ENCODE data around the gene LAPTM4A.

The LAPTM4A gene

DNA sequence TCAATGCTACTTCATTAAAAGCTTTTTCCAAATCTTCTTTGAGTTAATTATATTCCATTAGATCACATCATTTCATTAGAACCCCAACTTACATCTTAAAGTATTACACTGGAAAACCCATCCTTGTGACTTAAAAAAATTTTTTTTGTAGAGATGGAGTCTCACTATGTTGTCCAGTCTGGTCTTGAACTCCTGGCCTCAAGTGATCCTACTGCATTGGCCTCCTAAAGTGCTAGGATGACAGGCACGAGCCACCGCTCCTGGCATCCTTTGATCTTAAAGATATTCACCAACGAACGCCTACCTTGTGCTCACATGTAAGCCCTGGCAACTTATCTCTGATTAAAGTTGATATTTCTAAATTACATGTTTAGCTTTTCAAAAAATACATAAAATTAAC is 6.7 kb downstream of the LAPTM4A start:
- TF ChIP-seq NFIC (IDR thresholded peaks at IDR 0.05) (no peak), CEBPB (IDR thresholded peaks at IDR 0.05) (no peak), TCF12 (IDR thresholded peaks at IDR 0.05; ENCODE audit: low read depth) (no peak), EP300 (IDR thresholded peaks at IDR 0.05; ENCODE audit: borderline replicate concordance) (no peak), FOXM1 (IDR thresholded peaks at IDR 0.05; ENCODE audit: borderline replicate concordance, low read depth) (no peak), EGR1 (IDR thresholded peaks at IDR 0.05) (no peak), TEAD4 (IDR thresholded peaks at IDR 0.05) (no peak), RAD21 (IDR thresholded peaks at IDR 0.05; ENCODE audit: low read depth) (no peak), YY1 (IDR thresholded peaks at IDR 0.05; ENCODE audit: low read depth) (no peak), CREB1 (IDR thresholded peaks at IDR 0.05; ENCODE audit: low read depth) (no peak), TAF1 (IDR thresholded peaks at IDR 0.05; ENCODE audit: low read depth) (no peak), ZBTB7A (IDR thresholded peaks at IDR 0.05; ENCODE audit: low read depth) (no peak)
- TF ChIP-seq, protein P1, sequence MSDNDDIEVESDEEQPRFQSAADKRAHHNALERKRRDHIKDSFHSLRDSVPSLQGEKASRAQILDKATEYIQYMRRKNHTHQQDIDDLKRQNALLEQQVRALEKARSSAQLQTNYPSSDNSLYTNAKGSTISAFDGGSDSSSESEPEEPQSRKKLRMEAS (IDR thresholded peaks at IDR 0.05), result no peak
- TF ChIP-seq, protein P2, sequence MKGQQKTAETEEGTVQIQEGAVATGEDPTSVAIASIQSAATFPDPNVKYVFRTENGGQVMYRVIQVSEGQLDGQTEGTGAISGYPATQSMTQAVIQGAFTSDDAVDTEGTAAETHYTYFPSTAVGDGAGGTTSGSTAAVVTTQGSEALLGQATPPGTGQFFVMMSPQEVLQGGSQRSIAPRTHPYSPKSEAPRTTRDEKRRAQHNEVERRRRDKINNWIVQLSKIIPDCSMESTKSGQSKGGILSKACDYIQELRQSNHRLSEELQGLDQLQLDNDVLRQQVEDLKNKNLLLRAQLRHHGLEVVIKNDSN (IDR thresholded peaks at IDR 0.05), result no peak
- TF ChIP-seq, protein P3, sequence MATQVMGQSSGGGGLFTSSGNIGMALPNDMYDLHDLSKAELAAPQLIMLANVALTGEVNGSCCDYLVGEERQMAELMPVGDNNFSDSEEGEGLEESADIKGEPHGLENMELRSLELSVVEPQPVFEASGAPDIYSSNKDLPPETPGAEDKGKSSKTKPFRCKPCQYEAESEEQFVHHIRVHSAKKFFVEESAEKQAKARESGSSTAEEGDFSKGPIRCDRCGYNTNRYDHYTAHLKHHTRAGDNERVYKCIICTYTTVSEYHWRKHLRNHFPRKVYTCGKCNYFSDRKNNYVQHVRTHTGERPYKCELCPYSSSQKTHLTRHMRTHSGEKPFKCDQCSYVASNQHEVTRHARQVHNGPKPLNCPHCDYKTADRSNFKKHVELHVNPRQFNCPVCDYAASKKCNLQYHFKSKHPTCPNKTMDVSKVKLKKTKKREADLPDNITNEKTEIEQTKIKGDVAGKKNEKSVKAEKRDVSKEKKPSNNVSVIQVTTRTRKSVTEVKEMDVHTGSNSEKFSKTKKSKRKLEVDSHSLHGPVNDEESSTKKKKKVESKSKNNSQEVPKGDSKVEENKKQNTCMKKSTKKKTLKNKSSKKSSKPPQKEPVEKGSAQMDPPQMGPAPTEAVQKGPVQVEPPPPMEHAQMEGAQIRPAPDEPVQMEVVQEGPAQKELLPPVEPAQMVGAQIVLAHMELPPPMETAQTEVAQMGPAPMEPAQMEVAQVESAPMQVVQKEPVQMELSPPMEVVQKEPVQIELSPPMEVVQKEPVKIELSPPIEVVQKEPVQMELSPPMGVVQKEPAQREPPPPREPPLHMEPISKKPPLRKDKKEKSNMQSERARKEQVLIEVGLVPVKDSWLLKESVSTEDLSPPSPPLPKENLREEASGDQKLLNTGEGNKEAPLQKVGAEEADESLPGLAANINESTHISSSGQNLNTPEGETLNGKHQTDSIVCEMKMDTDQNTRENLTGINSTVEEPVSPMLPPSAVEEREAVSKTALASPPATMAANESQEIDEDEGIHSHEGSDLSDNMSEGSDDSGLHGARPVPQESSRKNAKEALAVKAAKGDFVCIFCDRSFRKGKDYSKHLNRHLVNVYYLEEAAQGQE (IDR thresholded peaks at IDR 0.05; ENCODE audit: low read depth), result no peak

DNA sequence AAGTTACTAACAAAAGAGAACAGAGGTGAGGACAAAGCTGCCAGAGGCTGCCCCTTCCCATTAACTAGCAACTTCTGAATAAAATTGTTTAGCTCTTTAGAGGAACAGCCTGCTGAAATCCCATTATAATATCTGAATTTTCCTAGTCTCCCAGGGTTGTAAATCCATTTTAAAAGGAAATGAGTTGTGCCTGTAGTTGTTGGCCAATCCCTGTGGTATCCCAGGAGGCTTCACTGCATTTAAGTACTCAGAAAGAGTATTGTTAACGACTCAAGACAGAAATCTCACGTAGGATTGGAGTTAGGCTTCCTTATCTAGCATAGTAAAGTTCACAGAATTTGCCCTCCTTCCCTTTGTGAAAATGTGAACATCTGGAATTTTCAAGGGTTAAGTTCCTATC is 8.9 kb downstream of the LAPTM4A start:
- TF ChIP-seq EP300 (IDR thresholded peaks at IDR 0.05; ENCODE audit: borderline replicate concordance) (no peak), RAD21 (IDR thresholded peaks at IDR 0.05; ENCODE audit: low read depth) (no peak), TCF12 (IDR thresholded peaks at IDR 0.05; ENCODE audit: low read depth) (no peak), CEBPB (IDR thresholded peaks at IDR 0.05) (no peak), NFIC (IDR thresholded peaks at IDR 0.05) (no peak), CREB1 (IDR thresholded peaks at IDR 0.05; ENCODE audit: low read depth) (no peak), EGR1 (IDR thresholded peaks at IDR 0.05) (no peak), TAF1 (IDR thresholded peaks at IDR 0.05; ENCODE audit: low read depth) (no peak)
- TF ChIP-seq, protein P1 (IDR thresholded peaks at IDR 0.05), result no peak
- TF ChIP-seq, protein P2 (IDR thresholded peaks at IDR 0.05), result no peak

DNA sequence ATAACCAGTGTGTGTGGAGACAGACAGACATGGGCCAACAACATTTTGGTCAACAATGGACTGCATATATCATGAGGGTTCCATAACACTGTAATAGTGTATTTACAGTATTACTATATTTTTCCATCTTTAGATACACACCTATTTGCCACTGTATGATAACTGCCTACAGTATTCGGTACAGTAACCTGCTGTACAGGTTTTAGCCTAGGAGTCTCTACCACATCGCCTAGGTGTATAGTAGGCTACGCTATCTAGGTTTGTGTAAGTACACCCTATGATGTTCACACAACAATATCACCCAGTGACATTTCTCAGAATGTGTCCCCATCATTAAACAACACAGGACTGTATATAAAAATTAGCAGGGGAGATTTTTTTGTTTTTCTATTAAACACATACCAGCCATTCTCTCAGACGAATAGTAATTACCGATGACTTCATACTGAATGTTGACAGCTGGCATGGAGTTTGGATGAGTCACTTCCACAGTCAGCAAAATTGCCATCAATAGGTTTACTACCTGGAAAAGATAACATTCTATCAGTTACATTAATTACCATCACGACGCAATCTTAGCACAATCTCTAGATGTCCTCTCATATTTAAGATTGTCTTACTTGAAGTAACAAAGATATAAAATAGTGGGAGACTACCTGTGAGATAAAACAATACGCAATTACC is 10.8 kb downstream of the LAPTM4A start:
- TF ChIP-seq, protein P2 (IDR thresholded peaks at IDR 0.05), result no peak
- 0 out of 2 replicates have a peak, but pooled peaks have one; percentile 21 for TF ChIP-seq TEAD4 (IDR thresholded peaks at IDR 0.05)

DNA sequence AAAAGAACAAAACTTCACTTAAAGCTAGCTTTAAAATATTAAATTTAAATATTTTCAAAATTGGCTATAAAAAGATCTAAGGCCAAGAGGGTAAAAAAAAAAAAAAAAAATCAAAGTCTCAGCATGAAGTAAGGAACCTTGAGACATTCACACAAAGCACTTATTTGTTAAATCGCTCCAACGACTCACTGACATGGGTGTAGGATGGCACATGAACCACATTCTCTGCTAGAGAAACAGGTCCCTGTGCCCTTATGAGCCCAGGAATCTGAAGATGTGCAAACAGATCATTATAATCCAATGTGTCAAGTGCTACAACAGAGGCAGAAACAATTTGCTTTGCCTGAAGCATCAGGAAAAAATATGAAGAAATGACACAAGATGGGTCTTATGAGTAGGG is 13.8 kb downstream of the LAPTM4A start:
- TF ChIP-seq TAF1 (IDR thresholded peaks at IDR 0.05; ENCODE audit: low read depth), result no peak
- TF ChIP-seq YY1 (IDR thresholded peaks at IDR 0.05; ENCODE audit: low read depth), result no peak
- no peak for TF ChIP-seq FOXM1 (IDR thresholded peaks at IDR 0.05; ENCODE audit: borderline replicate concordance, low read depth)
- no peak for TF ChIP-seq RAD21 (IDR thresholded peaks at IDR 0.05; ENCODE audit: low read depth)
- TF ChIP-seq, protein P2 (IDR thresholded peaks at IDR 0.05), result no peak
- no peak for TF ChIP-seq ZBTB7A (IDR thresholded peaks at IDR 0.05; ENCODE audit: low read depth)
- TF ChIP-seq EGR1 (IDR thresholded peaks at IDR 0.05), result no peak
- TF ChIP-seq CREB1 (IDR thresholded peaks at IDR 0.05; ENCODE audit: low read depth), result no peak
- no peak for TF ChIP-seq EP300 (IDR thresholded peaks at IDR 0.05; ENCODE audit: borderline replicate concordance)
- no peak for TF ChIP-seq TEAD4 (IDR thresholded peaks at IDR 0.05)
- TF ChIP-seq NFIC (IDR thresholded peaks at IDR 0.05), result no peak
- TF ChIP-seq, protein P3 (IDR thresholded peaks at IDR 0.05; ENCODE audit: low read depth), result no peak
- TF ChIP-seq, protein P1 (IDR thresholded peaks at IDR 0.05), result no peak

All from Ishikawa (cell line).